BLaER1 (cell line): ENCODE results near the gene CACNA1C.
A peak's percentile ranks its signal among the peaks of the same experiment; 100 is the strongest.

Experiments used
- H3K27ac ChIP-seq: shearing (Covaris generic); formaldehyde crosslinking; 2 replicates; pipeline ENCODE4 v1.8.1; 2022
- H3K27me3 ChIP-seq: shearing (Covaris generic); formaldehyde crosslinking; 2 replicates; pipeline ENCODE4 v1.8.1; 2022
- H3K36me3 ChIP-seq: shearing (Covaris generic); formaldehyde crosslinking; 2 replicates; pipeline ENCODE4 v1.8.1; 2022
- H3K4me1 ChIP-seq: shearing (Covaris generic); formaldehyde crosslinking; 2 replicates; pipeline ENCODE4 v1.8.1; 2022
- H3K4me2 ChIP-seq: shearing (Covaris generic); formaldehyde crosslinking; 2 replicates; pipeline ENCODE4 v1.8.1; 2022
- H3K4me3 ChIP-seq: shearing (Covaris generic); formaldehyde crosslinking; 2 replicates; pipeline ENCODE4 v1.8.1; 2022
- H3K9ac ChIP-seq: shearing (Covaris generic); formaldehyde crosslinking; 2 replicates; pipeline ENCODE4 v1.8.1; 2022
- H3K9me3 ChIP-seq: shearing (Covaris generic); formaldehyde crosslinking; 2 replicates; pipeline ENCODE4 v1.8.1; 2022
- H4K20me1 ChIP-seq: shearing (Covaris generic); formaldehyde crosslinking; 2 replicates; pipeline ENCODE4 v1.8.1; 2022
- Cebpa-rat ChIP-seq: shearing (Covaris generic); IDR thresholded peaks from 2 replicates; pipeline ENCODE4 v1.8.1; 2022

The CACNA1C gene

DNA sequence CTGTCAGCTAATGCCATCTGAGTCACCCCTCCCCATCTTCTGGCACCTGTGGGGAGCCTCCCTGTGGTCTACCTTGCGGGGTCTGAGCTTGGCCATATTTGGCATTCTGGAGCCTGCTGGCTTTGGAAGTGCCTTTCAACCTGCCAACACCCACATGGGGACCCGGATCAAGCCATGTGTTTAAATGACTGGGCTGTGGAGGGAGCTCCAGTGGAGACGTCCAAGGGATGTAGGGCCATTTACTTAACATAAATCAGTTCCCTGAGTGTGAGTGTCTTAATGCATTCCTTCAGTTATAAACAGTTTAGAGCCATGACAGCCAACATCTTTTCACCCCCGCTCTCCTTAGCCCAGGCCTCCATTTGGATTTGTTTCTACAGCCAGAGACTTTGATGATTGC is 22.0 kb downstream of the CACNA1C start:
- Histone ChIP-seq H3K4me1 (peaks cover 6% of the 10 kb centered on the region; the same call in 1 of the 2 replicates), H3K4me2 (no peak overlapping the region), H3K4me3 (no peak overlapping the region), H4K20me1 (no peaks in the 10 kb centered on the region), H3K9ac (no peak overlapping the region), H3K36me3 (no peaks in the 10 kb centered on the region), H3K27ac (no peak overlapping the region), H3K9me3 (peaks cover 19% of the 10 kb centered on the region), H3K27me3 (no peaks in the 10 kb centered on the region)
- no peak for TF ChIP-seq Cebpa-rat

DNA sequence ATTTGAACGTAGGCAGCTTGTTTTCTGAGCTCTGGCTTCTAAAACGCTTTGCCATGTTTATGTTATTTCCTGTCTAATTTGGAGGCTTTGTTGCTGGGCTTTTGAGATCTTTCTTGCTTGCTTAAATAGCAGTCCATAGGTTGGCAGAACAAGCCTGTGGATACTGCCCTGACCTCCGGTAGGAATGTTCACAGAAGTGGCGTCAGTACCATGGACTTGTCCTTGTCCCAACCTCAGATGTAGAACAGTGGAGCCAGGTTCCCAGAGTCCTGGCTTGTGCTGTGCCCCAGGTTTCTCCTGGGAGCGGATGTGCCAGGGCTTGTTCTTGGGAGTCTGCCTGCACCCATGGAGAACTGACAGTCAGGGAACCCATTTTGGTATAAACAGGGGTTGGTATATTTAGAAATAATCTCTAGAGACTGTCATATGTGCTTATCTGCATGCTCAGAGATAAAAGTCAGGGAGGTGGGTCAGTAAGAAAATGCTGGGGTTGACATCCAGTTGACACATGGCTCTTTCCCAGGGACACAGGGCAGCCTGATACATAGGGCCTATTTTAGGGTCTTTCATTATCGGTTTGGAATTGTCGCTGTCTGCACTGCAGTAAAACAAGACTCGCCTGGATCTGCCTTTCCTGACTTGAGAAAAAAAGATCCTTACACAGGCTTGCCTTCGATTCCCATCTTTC is 22.9 kb downstream of the CACNA1C start:
- peak overlapping the region; percentile 9 for H3K4me2 ChIP-seq
- no peak overlapping the region for H3K27ac ChIP-seq
- no peaks in the 10 kb centered on the region for H4K20me1 ChIP-seq
- peaks cover 17% of the 10 kb centered on the region for H3K9me3 ChIP-seq
- no peaks in the 10 kb centered on the region for H3K27me3 ChIP-seq
- H3K4me1 ChIP-seq = peaks cover 6% of the 10 kb centered on the region; the same call in 1 of the 2 replicates
- no peak overlapping the region for H3K9ac ChIP-seq
- no peaks in the 10 kb centered on the region for H3K36me3 ChIP-seq
- no peak for TF ChIP-seq Cebpa-rat
- no peak overlapping the region for H3K4me3 ChIP-seq

DNA sequence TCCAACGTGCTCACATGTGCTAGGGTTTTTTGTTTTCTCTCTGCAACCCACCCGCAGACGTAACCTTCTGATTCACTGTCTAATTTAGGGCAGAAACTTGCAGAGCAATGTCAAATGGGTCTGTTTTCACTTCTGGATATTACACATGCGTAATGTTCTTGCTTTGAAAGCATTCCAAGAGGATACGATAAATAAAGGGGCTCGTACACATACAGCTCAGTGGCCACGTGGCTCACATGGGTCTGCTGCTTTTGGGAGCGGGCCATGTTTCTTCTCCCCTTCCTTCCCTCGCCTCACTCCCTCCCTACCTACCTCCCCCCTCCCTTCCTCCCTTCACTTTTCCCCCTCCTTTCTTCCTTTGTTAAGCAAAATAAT is 23.4 kb downstream of the CACNA1C start:
- peaks cover 6% of the 10 kb centered on the region; the same call in 1 of the 2 replicates for H3K4me1 ChIP-seq
- no peaks in the 10 kb centered on the region for H3K27me3 ChIP-seq
- no peak for TF ChIP-seq Cebpa-rat
- H3K9me3 ChIP-seq = peaks cover 15% of the 10 kb centered on the region
- no peak overlapping the region for H3K27ac ChIP-seq
- no peaks in the 10 kb centered on the region for H3K36me3 ChIP-seq
- no peak overlapping the region for H3K4me3 ChIP-seq
- 0 out of 2 replicates have a peak overlapping the region, but pooled peaks have one; percentile 9 for H3K4me2 ChIP-seq
- no peaks in the 10 kb centered on the region for H4K20me1 ChIP-seq
- H3K9ac ChIP-seq = no peak overlapping the region

DNA sequence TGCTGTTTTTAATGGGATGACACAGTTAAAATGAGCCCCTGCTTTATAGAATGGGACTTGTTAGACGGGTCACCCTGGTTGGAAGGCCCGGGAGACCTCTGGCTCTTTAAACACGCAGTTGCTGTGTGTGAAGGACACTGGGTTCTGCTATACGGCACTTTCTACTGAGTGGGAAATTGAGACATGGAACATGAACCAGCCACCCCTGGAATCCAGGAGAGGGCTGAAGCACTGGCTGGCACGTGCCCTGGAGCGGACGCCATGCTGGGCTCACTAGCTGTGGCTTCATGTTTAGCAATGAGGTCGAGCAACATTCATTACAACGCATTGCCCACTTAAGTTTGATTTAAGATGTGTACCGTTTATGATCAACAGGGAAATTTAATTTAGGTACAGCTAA is 23.9 kb downstream of the CACNA1C start:
- Histone ChIP-seq H3K9ac (no peak overlapping the region), H3K27ac (no peak overlapping the region), H3K4me2 (no peak overlapping the region), H3K4me3 (no peak overlapping the region), H3K27me3 (no peaks in the 10 kb centered on the region), H4K20me1 (no peaks in the 10 kb centered on the region), H3K9me3 (peaks cover 11% of the 10 kb centered on the region), H3K36me3 (no peaks in the 10 kb centered on the region), H3K4me1 (peaks cover 6% of the 10 kb centered on the region; the same call in 1 of the 2 replicates)
- no peak for TF ChIP-seq Cebpa-rat

DNA sequence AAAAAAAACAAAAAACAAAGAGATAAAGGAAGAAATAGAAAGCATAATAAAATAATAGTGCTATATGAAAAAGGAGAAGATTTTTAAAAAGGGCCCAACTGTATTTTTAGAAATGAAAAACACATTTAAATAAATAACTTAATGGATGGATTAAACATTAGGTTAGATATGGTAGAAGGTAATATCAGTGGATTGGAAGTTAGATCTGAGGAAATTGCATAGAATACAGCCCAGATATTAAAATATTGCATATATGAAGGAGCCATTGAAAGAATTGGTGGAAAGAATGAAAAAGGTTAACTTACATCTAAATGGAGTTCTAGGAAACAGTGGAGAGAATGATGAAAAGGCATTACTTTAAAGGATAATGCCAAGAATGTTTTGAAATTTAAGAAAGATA is 27.8 kb downstream of the CACNA1C start:
- Histone ChIP-seq H3K36me3 (no peaks in the 10 kb centered on the region), H3K4me1 (peaks cover 4% of the 10 kb centered on the region; the same call in 1 of the 2 replicates), H3K4me2 (no peak overlapping the region), H3K27ac (no peak overlapping the region), H4K20me1 (no peaks in the 10 kb centered on the region), H3K4me3 (no peak overlapping the region), H3K9me3 (peaks cover 11% of the 10 kb centered on the region; the same call in 1 of the 2 replicates), H3K27me3 (no peaks in the 10 kb centered on the region), H3K9ac (no peak overlapping the region)
- no peak for TF ChIP-seq Cebpa-rat

DNA sequence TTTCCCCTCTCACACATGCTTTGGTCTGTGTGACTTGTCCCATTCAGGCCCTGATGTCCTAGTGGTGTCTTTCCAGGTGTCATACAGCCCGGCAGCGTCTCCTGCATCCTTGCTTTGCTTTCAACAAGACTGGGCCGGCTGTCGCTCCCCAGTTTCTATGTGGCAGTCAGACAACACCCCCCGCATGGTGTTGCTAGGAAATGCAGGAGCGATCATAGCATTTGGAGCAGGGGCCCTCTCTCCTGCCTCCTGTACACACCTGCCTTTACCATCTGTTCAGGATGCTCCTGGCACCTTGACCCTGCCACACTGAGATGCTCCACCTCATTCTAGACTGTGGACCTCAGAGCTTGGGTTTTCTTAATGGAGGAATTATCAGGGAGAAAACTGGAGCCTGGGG is 29.5 kb downstream of the CACNA1C start:
- no peak overlapping the region for H3K4me3 ChIP-seq
- H3K9ac ChIP-seq = no peak overlapping the region
- no peaks in the 10 kb centered on the region for H3K36me3 ChIP-seq
- no peak overlapping the region for H3K27ac ChIP-seq
- H3K9me3 ChIP-seq = peaks cover 11% of the 10 kb centered on the region; the same call in 1 of the 2 replicates
- TF ChIP-seq Cebpa-rat = no peak
- H3K4me2 ChIP-seq = no peak overlapping the region
- no peaks in the 10 kb centered on the region for H3K27me3 ChIP-seq
- no peaks in the 10 kb centered on the region for H4K20me1 ChIP-seq
- no peaks in the 10 kb centered on the region for H3K4me1 ChIP-seq

DNA sequence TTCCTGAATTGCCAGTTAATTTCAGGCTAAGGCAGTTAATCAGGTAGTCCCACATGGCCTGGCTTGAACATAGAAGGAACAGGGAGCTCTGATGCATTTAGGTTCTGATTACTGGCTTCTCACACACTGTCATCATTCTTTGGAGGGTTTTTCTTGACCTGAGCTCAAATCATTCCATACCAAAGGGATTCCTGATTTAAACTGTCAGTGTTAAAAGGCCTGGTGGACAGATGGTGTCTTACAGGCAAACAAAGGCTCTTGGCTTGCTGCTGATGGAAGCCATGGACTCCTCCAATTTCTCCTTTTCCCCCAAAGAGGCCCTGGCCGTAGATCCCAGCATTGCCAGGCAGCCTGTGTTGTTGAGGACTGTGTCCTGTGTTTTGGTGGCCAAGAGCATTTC is 30.2 kb downstream of the CACNA1C start:
- no peaks in the 10 kb centered on the region for H3K4me1 ChIP-seq
- H3K9ac ChIP-seq = no peak overlapping the region
- no peaks in the 10 kb centered on the region for H4K20me1 ChIP-seq
- TF ChIP-seq Cebpa-rat = no peak
- H3K27ac ChIP-seq = no peak overlapping the region
- H3K4me3 ChIP-seq = no peak overlapping the region
- H3K27me3 ChIP-seq = no peaks in the 10 kb centered on the region
- H3K9me3 ChIP-seq = peaks cover 10% of the 10 kb centered on the region; the same call in 1 of the 2 replicates
- no peaks in the 10 kb centered on the region for H3K36me3 ChIP-seq
- H3K4me2 ChIP-seq = no peak overlapping the region

DNA sequence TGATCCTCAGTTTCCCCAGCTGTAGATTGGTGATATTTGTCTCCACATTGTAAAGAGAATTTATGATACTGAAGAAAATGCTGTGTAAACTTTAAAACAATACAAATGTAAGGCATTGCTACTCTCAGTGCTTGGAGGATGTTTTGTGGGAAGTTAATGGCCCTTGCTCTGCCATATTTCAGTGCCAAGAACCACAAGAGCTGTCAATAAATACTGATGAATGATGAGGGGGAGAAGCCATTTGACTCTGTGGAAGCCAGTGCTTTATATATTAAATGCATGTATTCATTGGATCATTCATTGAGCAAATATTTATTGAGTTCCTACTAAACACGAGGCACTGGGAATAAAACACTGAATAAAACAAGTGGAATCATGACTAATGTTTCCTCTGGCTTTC is 30.8 kb downstream of the CACNA1C start:
- Histone ChIP-seq H3K36me3 (no peaks in the 10 kb centered on the region), H3K9ac (no peak overlapping the region), H3K27ac (no peak overlapping the region), H3K4me3 (no peak overlapping the region), H3K4me1 (no peaks in the 10 kb centered on the region), H3K4me2 (no peak overlapping the region), H3K9me3 (peaks cover 6% of the 10 kb centered on the region; the same call in 1 of the 2 replicates), H4K20me1 (no peaks in the 10 kb centered on the region), H3K27me3 (no peaks in the 10 kb centered on the region)
- no peak for TF ChIP-seq Cebpa-rat

DNA sequence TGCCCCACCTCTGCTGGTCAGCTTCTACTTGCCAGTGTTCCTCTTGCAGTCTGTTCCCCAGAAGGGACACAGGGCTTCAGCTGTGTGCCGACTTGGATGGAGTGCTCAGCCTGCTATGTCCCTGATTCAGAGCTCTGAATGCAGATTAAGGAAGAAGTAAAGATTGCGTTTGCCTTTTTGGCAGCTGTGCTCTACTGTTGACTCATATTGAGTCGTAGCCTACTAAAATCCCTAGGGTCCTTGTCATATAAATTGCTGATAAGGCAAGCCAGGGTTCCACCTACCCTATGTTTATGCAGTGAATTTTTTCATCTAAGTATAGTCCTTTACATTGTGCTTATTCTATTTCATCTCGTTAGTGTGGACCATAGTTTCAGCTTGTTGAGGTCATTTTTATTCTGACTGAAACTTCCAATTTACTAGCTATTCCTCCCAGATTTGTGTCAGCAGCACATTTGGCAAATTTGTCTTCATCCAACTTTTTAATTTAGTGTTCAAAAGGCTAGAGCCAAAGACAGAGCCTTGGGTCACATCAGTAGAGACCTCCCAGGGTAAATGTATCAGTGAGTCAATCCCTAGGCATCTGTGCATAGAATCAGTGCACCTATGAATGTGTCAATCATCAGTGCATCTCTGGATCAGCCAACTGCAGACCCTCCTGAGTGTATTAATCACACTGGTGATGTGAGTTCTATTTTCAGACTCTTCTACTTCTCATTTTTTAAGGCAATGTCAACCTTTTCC is 31.9 kb downstream of the CACNA1C start:
- Histone ChIP-seq H3K27me3 (no peaks in the 10 kb centered on the region), H3K4me1 (no peaks in the 10 kb centered on the region), H3K4me2 (no peak overlapping the region), H3K4me3 (no peak overlapping the region), H3K36me3 (no peaks in the 10 kb centered on the region), H3K9ac (no peak overlapping the region), H3K27ac (no peak overlapping the region), H4K20me1 (no peaks in the 10 kb centered on the region), H3K9me3 (peaks cover 6% of the 10 kb centered on the region; the same call in 1 of the 2 replicates)
- TF ChIP-seq Cebpa-rat = no peak

DNA sequence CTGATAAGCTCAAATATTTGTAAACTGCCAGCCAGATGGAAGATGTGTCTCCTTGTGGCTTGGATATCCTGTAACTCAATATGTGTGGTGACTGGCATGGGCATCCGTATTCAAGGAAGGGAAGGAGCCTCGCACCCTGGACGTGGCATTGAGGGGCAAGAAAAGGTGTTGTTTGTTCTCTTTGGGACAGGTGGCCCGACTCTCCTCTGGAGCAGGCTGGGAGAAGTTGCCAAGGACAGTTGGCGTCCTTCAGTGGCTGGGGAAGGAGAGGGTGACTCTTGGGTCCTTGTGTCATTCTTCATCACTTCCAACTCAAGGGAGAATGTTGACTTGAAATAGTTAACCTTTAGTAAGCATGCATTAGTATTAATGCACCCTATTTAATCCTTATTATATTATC is 39.6 kb downstream of the CACNA1C start:
- no peak for TF ChIP-seq Cebpa-rat
- Histone ChIP-seq H3K27me3 (no peaks in the 10 kb centered on the region), H3K4me3 (no peak overlapping the region), H4K20me1 (no peaks in the 10 kb centered on the region), H3K9me3 (no peaks in the 10 kb centered on the region), H3K4me2 (no peak overlapping the region), H3K4me1 (peaks cover 6% of the 10 kb centered on the region), H3K36me3 (no peaks in the 10 kb centered on the region), H3K27ac (no peak overlapping the region), H3K9ac (no peak overlapping the region)
